ENCODE data around the gene DNAJC12. TPM values are rescaled to one million over a fixed set of nuclear protein-coding genes. Genes with fewer than 3 reads are reported as not detected.

DNAJC12 gene
- total RNA-seq, 1 experiment from 2014 or later: 4.3 TPM

GRCh38 chr10:67853512-67853911, 15.5 kb upstream of the DNAJC12 start:
- Histone ChIP-seq H3K4me1 (ENCODE audit: control insufficient read depth in 1 of 2, insufficient read depth in 2 of 2, low read length in 2 of 2) (0 out of 4 replicates have a peak, but pooled peaks cover 0 to 2% of the 10 kb centered on the region in 2 experiments), H3K4me2 (ENCODE audit: low read length) (no peak overlapping the region), H2AFZ (ENCODE audit: low read depth, low read length, poor library complexity, severe bottlenecking) (no peak overlapping the region), H4K20me1 (ENCODE audit: insufficient read depth) (no peaks in the 10 kb centered on the region), H3K9ac (ENCODE audit: low read length) (no peak overlapping the region), H3K27me3 (ENCODE audit: insufficient read depth, low read length) (no peaks in the 10 kb centered on the region), H3K27ac (ENCODE audit: low read depth, low read length) (no peak overlapping the region), H3K9me3 (ENCODE audit: control insufficient read depth in 1 of 2, insufficient read depth in 1 of 2, low read depth in 1 of 2, low read length in 2 of 2) (no peaks in the 10 kb centered on the region), H3K9me2 (ENCODE audit: insufficient read depth) (no peaks in the 10 kb centered on the region), H3K4me3 (replicated peaks in 1 of 2; ENCODE audit: low read depth in 1 of 2, low read length in 2 of 2) (no peak overlapping the region), H3K36me3 (ENCODE audit: control insufficient read depth in 1 of 2, insufficient read depth in 2 of 2, low read length in 2 of 2) (no peaks in the 10 kb centered on the region), H3K79me2 (ENCODE audit: insufficient read depth, low read length) (no peaks in the 10 kb centered on the region)
- intact Hi-C loops (cut with micrococcal nuclease): loop anchor here (10.0 kb wide), 1 partner anchor 481 kb away; the partner anchor contains the start of genes HNRNPH3 and PBLD
- TF ChIP-seq SIN3A (IDR thresholded peaks at IDR 0.05; ENCODE audit: low read depth): no peak
- no peak for TF ChIP-seq SRF (IDR thresholded peaks at IDR 0.05; ENCODE audit: low read depth)
- no peak for TF ChIP-seq ZNF274 (IDR thresholded peaks at IDR 0.05; ENCODE audit: low read depth, low read length)
- TF ChIP-seq POLR2AphosphoS5 (IDR thresholded peaks at IDR 0.05; ENCODE audit: low read depth, low read length): no peak
- TF ChIP-seq CEBPB (IDR thresholded peaks at IDR 0.05; ENCODE audit: low read depth): no peak
- TF ChIP-seq, protein P1, sequence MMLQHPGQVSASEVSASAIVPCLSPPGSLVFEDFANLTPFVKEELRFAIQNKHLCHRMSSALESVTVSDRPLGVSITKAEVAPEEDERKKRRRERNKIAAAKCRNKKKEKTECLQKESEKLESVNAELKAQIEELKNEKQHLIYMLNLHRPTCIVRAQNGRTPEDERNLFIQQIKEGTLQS (IDR thresholded peaks at IDR 0.05): no peak
- no peak for TF ChIP-seq EZH2 (IDR thresholded peaks at IDR 0.05)
- no peak for TF ChIP-seq TCF7L2 (IDR thresholded peaks at IDR 0.05; ENCODE audit: borderline replicate concordance, extremely low read depth, insufficient read depth, insufficient read length)
- no peak for TF ChIP-seq CBX3 (IDR thresholded peaks at IDR 0.05; ENCODE audit: low read depth)
- TF ChIP-seq YY1 (IDR thresholded peaks at IDR 0.05; ENCODE audit: extremely low read depth, insufficient replicate concordance, low read depth, low read length): no peak
- no peak for TF ChIP-seq FOSL1 (IDR thresholded peaks at IDR 0.05; ENCODE audit: low read depth)
- TF ChIP-seq SP1 (IDR thresholded peaks at IDR 0.05; ENCODE audit: low read depth): no peak
- TF ChIP-seq POLR2A (IDR thresholded peaks at IDR 0.05; ENCODE audit: borderline replicate concordance, extremely low read depth, insufficient read depth, insufficient read length): no peak
- no peak for ATAC-seq
- no peak for DNase-seq (ENCODE audit: low read depth, low spot score)
- no TSS peak for BruUV-seq (replicated peaks)
- ChIA-PET CTCF (interaction anchor here (2.2 kb wide), 1 partner anchor 359 kb away, joined by 5 read pairs; no protein-coding TSS in a partner anchor), RAD21 (ENCODE audit: low non-redundant PET in 1 of 2, low total read pairs in 2 of 2, uncharacterized antibody in 2 of 2, unreplicated experiment in 2 of 2) (no interaction called here), POLR2A (no interaction called here)

Measured in HCT116 (cell line).